Measurements from ENCODE around the gene CMTM4.
A peak's percentile ranks its signal among the peaks of the same experiment; 100 is the strongest.

CMTM4 gene

DNA sequence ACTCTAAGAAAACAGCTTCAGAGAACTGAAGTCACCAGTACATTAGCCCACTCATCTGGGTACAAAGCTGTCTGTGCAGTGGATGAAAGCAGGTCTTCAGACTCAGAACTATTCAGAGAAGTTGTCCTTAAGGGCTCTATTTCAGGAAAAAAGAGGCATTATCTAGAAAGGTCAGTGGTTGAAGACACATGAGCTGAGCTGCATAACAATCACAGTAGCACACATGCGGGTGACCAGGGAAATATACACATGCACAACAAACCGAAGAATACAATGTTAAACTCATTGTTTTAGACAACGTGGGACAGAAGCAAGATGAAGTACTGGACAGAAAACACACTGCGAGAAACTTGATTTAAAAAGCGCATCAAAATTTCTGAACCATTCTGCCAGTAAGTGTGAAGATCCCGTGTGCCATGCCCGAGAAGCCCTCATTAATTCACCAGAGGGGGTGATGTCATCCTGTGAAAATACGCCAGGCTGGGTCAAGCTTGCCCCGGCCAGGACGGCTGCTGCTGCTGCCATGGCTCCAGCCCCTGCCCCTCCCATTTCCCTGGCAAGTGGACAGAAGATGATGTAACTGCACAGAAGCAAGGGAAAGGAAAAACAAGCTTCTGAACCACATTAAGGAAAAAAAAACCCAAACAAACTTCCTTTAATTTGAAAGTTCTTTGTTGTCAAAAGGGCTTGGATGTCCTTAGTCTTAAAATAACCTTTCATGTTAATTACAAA lies 44.8 kb upstream of the CMTM4 start:
- Histone ChIP-seq H3K4me1 (ENCODE audit: control insufficient read depth in 2 of 2, insufficient read depth in 1 of 2, low read depth in 1 of 2, low read length in 2 of 2) (peaks cover 0 to 12% of the 10 kb centered on the region in 2 donors), H3K9ac (ENCODE audit: low read depth, low read length, poor library complexity) (no peak overlapping the region), H2BK5ac (ENCODE audit: low read length) (no peak overlapping the region), H3K36me3 (replicated peaks in 1 of 2; ENCODE audit: control insufficient read depth in 2 of 2, insufficient read depth in 2 of 2, low read length in 2 of 2) (peaks cover 49 to 98% of the 10 kb centered on the region in 2 donors), H2BK15ac (ENCODE audit: low read length) (no peak overlapping the region), H4K91ac (ENCODE audit: low read depth, low read length, poor library complexity) (no peak overlapping the region), H2AK5ac (ENCODE audit: low read depth, low read length) (no peak overlapping the region), H2AFZ (ENCODE audit: low read length) (no peak overlapping the region), H3K23ac (ENCODE audit: low read depth, low read length, poor library complexity) (no peak overlapping the region), H3K4ac (ENCODE audit: low read length) (no peak overlapping the region), H3K27me3 (ENCODE audit: control insufficient read depth in 3 of 3, insufficient read depth in 3 of 3, low read depth in 1 of 3, low read length in 3 of 3) (no peaks in the 10 kb centered on the region), H3K4me2 (ENCODE audit: insufficient read depth, low read length, poor library complexity, severe bottlenecking) (no peak overlapping the region), H3K79me1 (ENCODE audit: low read depth, low read length) (peaks cover 4% of the 10 kb centered on the region), H3K18ac (ENCODE audit: low read length) (no peak overlapping the region), H3K4me3 (ENCODE audit: low read length in 2 of 2) (no peak overlapping the region), H3K27ac (replicated peaks; ENCODE audit: low read length) (no peak overlapping the region), H2BK120ac (ENCODE audit: low read depth, low read length) (no peak overlapping the region), H3K14ac (ENCODE audit: low read length) (no peak overlapping the region), H2BK12ac (ENCODE audit: low read length) (no peak overlapping the region), H4K8ac (ENCODE audit: low read depth, low read length) (no peak overlapping the region), H3K9me3 (replicated peaks in 1 of 2; ENCODE audit: control insufficient read depth in 2 of 2, insufficient read depth in 1 of 2, low read depth in 1 of 2, low read length in 2 of 2) (no peaks in the 10 kb centered on the region)
- no peak for DNase-seq (ENCODE audit: low spot score)
- no CpG with 5 or more reads among the region's 10 CpGs for WGBS, 2 donors (ENCODE audit: extremely low coverage in 2 of 2, insufficient read length in 2 of 2, insufficient replicate concordance in 1 of 2)

DNA sequence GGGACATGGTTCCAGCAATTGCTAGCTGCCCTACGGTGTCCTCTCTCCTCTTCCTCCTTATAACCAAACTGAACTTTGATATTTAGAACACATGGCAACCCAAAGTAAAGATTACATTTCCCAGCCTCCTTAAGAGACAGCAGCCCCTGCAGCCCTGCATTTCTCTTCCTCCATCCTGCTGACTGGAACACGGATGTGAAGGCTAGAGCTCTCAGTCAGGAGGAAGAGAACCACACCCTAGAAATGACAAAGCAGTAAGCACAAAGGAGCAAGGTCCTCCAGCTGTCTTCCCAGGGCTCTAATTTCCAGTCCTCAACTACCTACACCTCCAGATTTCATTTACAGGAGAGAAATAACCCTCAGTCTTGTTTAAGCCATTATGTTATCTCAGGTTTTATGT lies 44.0 kb upstream of the CMTM4 start:
- Histone ChIP-seq H3K27ac (replicated peaks; ENCODE audit: low read length) (no peak overlapping the region), H2BK12ac (ENCODE audit: low read length) (no peak overlapping the region), H3K4me3 (ENCODE audit: low read length in 2 of 2) (no peak overlapping the region), H3K9me3 (replicated peaks in 1 of 2; ENCODE audit: control insufficient read depth in 2 of 2, insufficient read depth in 1 of 2, low read depth in 1 of 2, low read length in 2 of 2) (peaks cover 0 to 2% of the 10 kb centered on the region in 2 donors), H3K4me1 (ENCODE audit: control insufficient read depth in 2 of 2, insufficient read depth in 1 of 2, low read depth in 1 of 2, low read length in 2 of 2) (peaks cover 0 to 12% of the 10 kb centered on the region in 2 donors), H4K91ac (ENCODE audit: low read depth, low read length, poor library complexity) (no peak overlapping the region), H2BK120ac (ENCODE audit: low read depth, low read length) (no peak overlapping the region), H3K23ac (ENCODE audit: low read depth, low read length, poor library complexity) (no peak overlapping the region), H3K4ac (ENCODE audit: low read length) (no peak overlapping the region), H3K27me3 (ENCODE audit: control insufficient read depth in 3 of 3, insufficient read depth in 3 of 3, low read depth in 1 of 3, low read length in 3 of 3) (no peaks in the 10 kb centered on the region), H3K14ac (ENCODE audit: low read length) (no peak overlapping the region), H3K9ac (ENCODE audit: low read depth, low read length, poor library complexity) (no peak overlapping the region), H3K36me3 (replicated peaks in 1 of 2; ENCODE audit: control insufficient read depth in 2 of 2, insufficient read depth in 2 of 2, low read length in 2 of 2) (peaks cover 52 to 98% of the 10 kb centered on the region in 2 donors), H4K8ac (ENCODE audit: low read depth, low read length) (no peak overlapping the region), H2BK5ac (ENCODE audit: low read length) (no peak overlapping the region), H2BK15ac (ENCODE audit: low read length) (no peak overlapping the region), H3K18ac (ENCODE audit: low read length) (no peak overlapping the region), H3K4me2 (ENCODE audit: insufficient read depth, low read length, poor library complexity, severe bottlenecking) (no peak overlapping the region), H3K79me1 (ENCODE audit: low read depth, low read length) (peaks cover 2% of the 10 kb centered on the region), H2AFZ (ENCODE audit: low read length) (no peak overlapping the region), H2AK5ac (ENCODE audit: low read depth, low read length) (no peak overlapping the region)
- no peak for DNase-seq (ENCODE audit: low spot score)
- WGBS, 2 donors (ENCODE audit: extremely low coverage in 2 of 2, insufficient read length in 2 of 2, insufficient replicate concordance in 1 of 2) = no CpG with 5 or more reads among the region's 2 CpGs

- Histone ChIP-seq H3K4me2 (ENCODE audit: insufficient read depth, low read length, poor library complexity, severe bottlenecking) (no peak overlapping the region), H2BK120ac (ENCODE audit: low read depth, low read length) (no peak overlapping the region), H3K27me3 (ENCODE audit: control insufficient read depth in 3 of 3, insufficient read depth in 3 of 3, low read depth in 1 of 3, low read length in 3 of 3) (no peaks in the 10 kb centered on the region), H3K27ac (replicated peaks; ENCODE audit: low read length) (no peak overlapping the region), H3K23ac (ENCODE audit: low read depth, low read length, poor library complexity) (no peak overlapping the region), H4K8ac (ENCODE audit: low read depth, low read length) (no peak overlapping the region), H3K4me3 (ENCODE audit: low read length in 2 of 2) (no peak overlapping the region), H3K36me3 (replicated peaks in 1 of 2; ENCODE audit: control insufficient read depth in 2 of 2, insufficient read depth in 2 of 2, low read length in 2 of 2) (peaks cover 50 to 98% of the 10 kb centered on the region in 2 donors), H3K4me1 (ENCODE audit: control insufficient read depth in 2 of 2, insufficient read depth in 1 of 2, low read depth in 1 of 2, low read length in 2 of 2) (peaks cover 0 to 12% of the 10 kb centered on the region in 2 donors), H2BK5ac (ENCODE audit: low read length) (no peak overlapping the region), H3K14ac (ENCODE audit: low read length) (no peak overlapping the region), H2BK12ac (ENCODE audit: low read length) (no peak overlapping the region), H4K91ac (ENCODE audit: low read depth, low read length, poor library complexity) (no peak overlapping the region), H3K9me3 (replicated peaks in 1 of 2; ENCODE audit: control insufficient read depth in 2 of 2, insufficient read depth in 1 of 2, low read depth in 1 of 2, low read length in 2 of 2) (peaks cover 0 to 2% of the 10 kb centered on the region in 2 donors), H2BK15ac (ENCODE audit: low read length) (no peak overlapping the region), H3K79me1 (ENCODE audit: low read depth, low read length) (peaks cover 2% of the 10 kb centered on the region), H3K9ac (ENCODE audit: low read depth, low read length, poor library complexity) (no peak overlapping the region), H2AK5ac (ENCODE audit: low read depth, low read length) (no peak overlapping the region), H3K18ac (ENCODE audit: low read length) (no peak overlapping the region), H2AFZ (ENCODE audit: low read length) (no peak overlapping the region), H3K4ac (ENCODE audit: low read length) (no peak overlapping the region)
- WGBS, 2 donors (ENCODE audit: extremely low coverage in 2 of 2, insufficient read length in 2 of 2, insufficient replicate concordance in 1 of 2) = no CpG with 5 or more reads among the region's 2 CpGs
- DNase-seq (ENCODE audit: low spot score) = peak; percentile 46
These were observed 43.5 kb upstream of the CMTM4 start for GRCh38 chr16:66740010-66740409.

DNA sequence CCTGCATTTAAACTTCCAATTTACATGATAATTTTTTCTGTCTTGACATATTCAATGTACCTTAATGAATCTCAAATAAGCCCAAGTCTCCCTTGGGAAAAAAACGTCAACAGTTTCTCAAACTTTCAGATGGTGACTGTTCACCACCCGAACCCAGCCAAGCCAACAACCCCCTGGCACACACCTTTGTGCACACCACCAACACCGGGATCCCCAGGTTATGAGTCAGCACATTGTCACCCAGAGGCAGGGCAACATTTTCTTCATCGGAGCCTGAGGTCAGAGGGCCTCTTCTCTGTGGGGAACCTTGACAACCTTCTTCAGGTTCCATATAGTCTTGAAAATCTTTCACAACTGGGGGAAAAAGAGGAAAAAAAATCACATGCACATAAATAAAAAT lies 39.3 kb upstream of the CMTM4 start:
- WGBS, 2 donors (ENCODE audit: extremely low coverage in 2 of 2, insufficient read length in 2 of 2, insufficient replicate concordance in 1 of 2) = no CpG with 5 or more reads among the region's 4 CpGs
- peaks cover 2% of the 10 kb centered on the region for H3K79me1 ChIP-seq (ENCODE audit: low read depth, low read length)
- H3K4me1 ChIP-seq (ENCODE audit: control insufficient read depth in 2 of 2, insufficient read depth in 1 of 2, low read depth in 1 of 2, low read length in 2 of 2) = no peaks in the 10 kb centered on the region
- no peak overlapping the region for H2BK120ac ChIP-seq (ENCODE audit: low read depth, low read length)
- H2BK5ac ChIP-seq (ENCODE audit: low read length) = no peak overlapping the region
- no peak overlapping the region for H3K18ac ChIP-seq (ENCODE audit: low read length)
- no peak overlapping the region for H3K4ac ChIP-seq (ENCODE audit: low read length)
- no peak overlapping the region for H3K27ac ChIP-seq (replicated peaks; ENCODE audit: low read length)
- H3K27me3 ChIP-seq (ENCODE audit: control insufficient read depth in 3 of 3, insufficient read depth in 3 of 3, low read depth in 1 of 3, low read length in 3 of 3) = no peaks in the 10 kb centered on the region
- no peak overlapping the region for H3K14ac ChIP-seq (ENCODE audit: low read length)
- H2BK15ac ChIP-seq (ENCODE audit: low read length) = no peak overlapping the region
- no peak for DNase-seq (ENCODE audit: low spot score)
- H3K36me3 ChIP-seq (replicated peaks in 1 of 2; ENCODE audit: control insufficient read depth in 2 of 2, insufficient read depth in 2 of 2, low read length in 2 of 2) = peaks cover 53 to 98% of the 10 kb centered on the region in 2 donors
- no peak overlapping the region for H4K91ac ChIP-seq (ENCODE audit: low read depth, low read length, poor library complexity)
- no peak overlapping the region for H2AFZ ChIP-seq (ENCODE audit: low read length)
- H3K4me2 ChIP-seq (ENCODE audit: insufficient read depth, low read length, poor library complexity, severe bottlenecking) = no peak overlapping the region
- H2BK12ac ChIP-seq (ENCODE audit: low read length) = no peak overlapping the region
- no peak overlapping the region for H3K9ac ChIP-seq (ENCODE audit: low read depth, low read length, poor library complexity)
- peaks cover 0 to 2% of the 10 kb centered on the region in 2 donors for H3K9me3 ChIP-seq (replicated peaks in 1 of 2; ENCODE audit: control insufficient read depth in 2 of 2, insufficient read depth in 1 of 2, low read depth in 1 of 2, low read length in 2 of 2)
- no peak overlapping the region for H4K8ac ChIP-seq (ENCODE audit: low read depth, low read length)
- H3K23ac ChIP-seq (ENCODE audit: low read depth, low read length, poor library complexity) = no peak overlapping the region
- H2AK5ac ChIP-seq (ENCODE audit: low read depth, low read length) = no peak overlapping the region
- H3K4me3 ChIP-seq (ENCODE audit: low read length in 2 of 2) = no peak overlapping the region

All from neuronal stem cell (in vitro differentiated cells).